Epithelial cell of proximal tubule (primary cell): Measurements from ENCODE around the gene KBTBD8. TPM values are rescaled to one million over a fixed set of nuclear protein-coding genes. Genes with fewer than 3 reads are reported as not detected.

Source experiments
- DNase-seq: peaks from one replicate; pipeline ENCODE4 v3.0.0-alpha.2; 2011; ENCODE audit warnings: low read depth
- H3K4me3 ChIP-seq: 2 replicates; pipeline ENCODE4 v1.5.1; 2011; ENCODE audit warnings: low read depth, mild to moderate bottlenecking, low read length
- CTCF ChIP-seq: conservative IDR thresholded peaks from 2 replicates; pipeline ENCODE4 v1.5.1; 2012; ENCODE audit warnings: low read depth, mild to moderate bottlenecking, low read length
- total RNA-seq: library from RNA; depleted of rRNA; stranded (reverse); fragments of >200 nt; gene quantifications from 2 replicates; pipeline ENCODE4 v1.2.3, GENCODE V29; 2015

Gene KBTBD8
- total RNA-seq, 1 donor from 2014 or later = 0.69 TPM

GRCh38 chr3:67030785-67031740 lies 33.0 kb downstream of the KBTBD8 start:
- no peak for TF ChIP-seq CTCF
- H3K4me3 ChIP-seq = no peak overlapping the region
- no peak for DNase-seq

- DNase-seq = no peak
- H3K4me3 ChIP-seq = no peak overlapping the region
- no peak for TF ChIP-seq CTCF
Observed at GRCh38 chr3:67031986-67032385, 33.9 kb downstream of the KBTBD8 start.

GRCh38 chr3:67033079-67033478 lies 35.0 kb downstream of the KBTBD8 start:
- no peak for TF ChIP-seq CTCF
- no peak for DNase-seq
- no peak overlapping the region for H3K4me3 ChIP-seq

- TF ChIP-seq CTCF = no peak
- no peak for DNase-seq
- H3K4me3 ChIP-seq = no peak overlapping the region
Observed at GRCh38 chr3:67034371-67034770, 36.3 kb downstream of the KBTBD8 start.

- no peak for TF ChIP-seq CTCF
- H3K4me3 ChIP-seq = no peak overlapping the region
- DNase-seq = no peak
Observed at GRCh38 chr3:67037615-67038014, 39.5 kb downstream of the KBTBD8 start.

- DNase-seq = no peak
- TF ChIP-seq CTCF = no peak
- no peak overlapping the region for H3K4me3 ChIP-seq
Observed at GRCh38 chr3:67044295-67044694, 46.2 kb downstream of the KBTBD8 start.

GRCh38 chr3:67044955-67045354 lies 46.8 kb downstream of the KBTBD8 start:
- no peak overlapping the region for H3K4me3 ChIP-seq
- DNase-seq = no peak

More at GRCh38 chr3:67044955-67045354, 46.8 kb downstream of the KBTBD8 start:
- TF ChIP-seq CTCF = no peak
